Measurements from ENCODE around the gene NOSIP.

NOSIP gene

GRCh38 chr19:49552749-49553148 lies 27.6 kb downstream of the NOSIP start:
- Mint-ChIP-seq H3K9me3 (no peaks in the 10 kb centered on the region), H3K27me3 (no peaks in the 10 kb centered on the region), H3K4me1 (ENCODE audit: low read depth) (peaks cover 62% of the 10 kb centered on the region), H3K4me3 (peak overlapping the region; percentile 61), H3K36me3 (ENCODE audit: low read depth) (peaks cover 16% of the 10 kb centered on the region), H3K27ac (peak overlapping the region; percentile 94)

- Mint-ChIP-seq H3K4me1 (ENCODE audit: low read depth) (peaks cover 62% of the 10 kb centered on the region), H3K4me3 (no peak overlapping the region), H3K27ac (peak overlapping the region; percentile 43)
Measured at GRCh38 chr19:49551531-49551930, 28.8 kb downstream of the NOSIP start.

GRCh38 chr19:49549045-49549444 lies 31.3 kb downstream of the NOSIP start:
- Mint-ChIP-seq H3K27me3 (no peaks in the 10 kb centered on the region), H3K4me1 (ENCODE audit: low read depth) (peaks cover 50% of the 10 kb centered on the region), H3K36me3 (ENCODE audit: low read depth) (no peaks in the 10 kb centered on the region), H3K9me3 (no peaks in the 10 kb centered on the region), H3K27ac (peak overlapping the region; percentile 74), H3K4me3 (no peak overlapping the region)

More at GRCh38 chr19:49551531-49551930, 28.8 kb downstream of the NOSIP start:
- Mint-ChIP-seq H3K27me3 (no peaks in the 10 kb centered on the region), H3K9me3 (no peaks in the 10 kb centered on the region), H3K36me3 (ENCODE audit: low read depth) (peaks cover 9% of the 10 kb centered on the region)

- H3K4me3 Mint-ChIP-seq, result peak overlapping the region; percentile 44
- no peak overlapping the region for H3K27ac Mint-ChIP-seq
- no peaks in the 10 kb centered on the region for H3K9me3 Mint-ChIP-seq
- H3K27me3 Mint-ChIP-seq, result no peaks in the 10 kb centered on the region
- H3K4me1 Mint-ChIP-seq (ENCODE audit: low read depth), result peaks cover 34% of the 10 kb centered on the region
- H3K36me3 Mint-ChIP-seq (ENCODE audit: low read depth), result no peaks in the 10 kb centered on the region
Measured at GRCh38 chr19:49546825-49547565, 33.4 kb downstream of the NOSIP start.

GRCh38 chr19:49544154-49544553 lies 36.2 kb downstream of the NOSIP start:
- H3K9me3 Mint-ChIP-seq, result no peaks in the 10 kb centered on the region
- H3K27me3 Mint-ChIP-seq, result no peaks in the 10 kb centered on the region

GRCh38 chr19:49543032-49543431 lies 37.3 kb downstream of the NOSIP start:
- Mint-ChIP-seq H3K27ac (no peak overlapping the region), H3K4me3 (no peak overlapping the region), H3K36me3 (ENCODE audit: low read depth) (no peaks in the 10 kb centered on the region), H3K27me3 (no peaks in the 10 kb centered on the region), H3K9me3 (no peaks in the 10 kb centered on the region), H3K4me1 (ENCODE audit: low read depth) (peaks cover 14% of the 10 kb centered on the region)

More at GRCh38 chr19:49544154-49544553, 36.2 kb downstream of the NOSIP start:
- Mint-ChIP-seq H3K27ac (no peak overlapping the region), H3K4me3 (no peak overlapping the region), H3K4me1 (ENCODE audit: low read depth) (peaks cover 21% of the 10 kb centered on the region), H3K36me3 (ENCODE audit: low read depth) (no peaks in the 10 kb centered on the region)

GRCh38 chr19:49542446-49542845 lies 37.9 kb downstream of the NOSIP start:
- Mint-ChIP-seq H3K27me3 (no peaks in the 10 kb centered on the region), H3K9me3 (no peaks in the 10 kb centered on the region), H3K4me3 (no peak overlapping the region), H3K27ac (no peak overlapping the region), H3K4me1 (ENCODE audit: low read depth) (peaks cover 13% of the 10 kb centered on the region), H3K36me3 (ENCODE audit: low read depth) (no peaks in the 10 kb centered on the region)

GRCh38 chr19:49541914-49542313 lies 38.4 kb downstream of the NOSIP start:
- no peaks in the 10 kb centered on the region for H3K9me3 Mint-ChIP-seq

GRCh38 chr19:49539192-49539952 lies 41.0 kb downstream of the NOSIP start:
- H3K36me3 Mint-ChIP-seq (ENCODE audit: low read depth), result no peaks in the 10 kb centered on the region
- no peaks in the 10 kb centered on the region for H3K27me3 Mint-ChIP-seq
- no peaks in the 10 kb centered on the region for H3K9me3 Mint-ChIP-seq
- peaks cover 13% of the 10 kb centered on the region for H3K4me1 Mint-ChIP-seq (ENCODE audit: low read depth)
- H3K27ac Mint-ChIP-seq, result no peak overlapping the region
- H3K4me3 Mint-ChIP-seq, result no peak overlapping the region

More at GRCh38 chr19:49541914-49542313, 38.4 kb downstream of the NOSIP start:
- Mint-ChIP-seq H3K36me3 (ENCODE audit: low read depth) (no peaks in the 10 kb centered on the region), H3K4me1 (ENCODE audit: low read depth) (peaks cover 9% of the 10 kb centered on the region), H3K4me3 (no peak overlapping the region), H3K27ac (no peak overlapping the region), H3K27me3 (no peaks in the 10 kb centered on the region)

GRCh38 chr19:49538643-49539042 lies 41.7 kb downstream of the NOSIP start:
- no peaks in the 10 kb centered on the region for H3K9me3 Mint-ChIP-seq
- no peak overlapping the region for H3K4me3 Mint-ChIP-seq
- H3K36me3 Mint-ChIP-seq (ENCODE audit: low read depth), result no peaks in the 10 kb centered on the region
- peak overlapping the region; percentile 19 for H3K27ac Mint-ChIP-seq
- H3K4me1 Mint-ChIP-seq (ENCODE audit: low read depth), result peaks cover 12% of the 10 kb centered on the region
- no peaks in the 10 kb centered on the region for H3K27me3 Mint-ChIP-seq

- Mint-ChIP-seq H3K27me3 (no peaks in the 10 kb centered on the region), H3K27ac (no peak overlapping the region), H3K36me3 (ENCODE audit: low read depth) (no peaks in the 10 kb centered on the region), H3K4me1 (ENCODE audit: low read depth) (peaks cover 20% of the 10 kb centered on the region), H3K4me3 (no peak overlapping the region), H3K9me3 (no peaks in the 10 kb centered on the region)
Measured at GRCh38 chr19:49536921-49537462, 43.4 kb downstream of the NOSIP start.

GRCh38 chr19:49534632-49535385 lies 45.5 kb downstream of the NOSIP start:
- Mint-ChIP-seq H3K9me3 (no peaks in the 10 kb centered on the region), H3K27me3 (no peaks in the 10 kb centered on the region), H3K36me3 (ENCODE audit: low read depth) (no peaks in the 10 kb centered on the region), H3K4me1 (ENCODE audit: low read depth) (peaks cover 20% of the 10 kb centered on the region), H3K27ac (peak overlapping the region; percentile 64), H3K4me3 (peak overlapping the region; percentile 68)

- Mint-ChIP-seq H3K36me3 (ENCODE audit: low read depth) (no peaks in the 10 kb centered on the region), H3K4me3 (peak overlapping the region; percentile 68), H3K27ac (peak overlapping the region; percentile 76), H3K9me3 (no peaks in the 10 kb centered on the region), H3K27me3 (no peaks in the 10 kb centered on the region), H3K4me1 (ENCODE audit: low read depth) (peaks cover 20% of the 10 kb centered on the region)
Measured at GRCh38 chr19:49533551-49534488, 46.5 kb downstream of the NOSIP start.

- no peaks in the 10 kb centered on the region for H3K9me3 Mint-ChIP-seq
- no peak overlapping the region for H3K4me3 Mint-ChIP-seq
- H3K4me1 Mint-ChIP-seq (ENCODE audit: low read depth), result peaks cover 35% of the 10 kb centered on the region
Measured at GRCh38 chr19:49530708-49531107, 49.6 kb downstream of the NOSIP start.

More at GRCh38 chr19:49530708-49531107, 49.6 kb downstream of the NOSIP start:
- peaks cover 3% of the 10 kb centered on the region for H3K36me3 Mint-ChIP-seq (ENCODE audit: low read depth)
- no peak overlapping the region for H3K27ac Mint-ChIP-seq
- H3K27me3 Mint-ChIP-seq, result no peaks in the 10 kb centered on the region

All from stimulated activated naive CD8-positive, alpha-beta T cell treated with anti-CD3 and anti-CD28 coated beads, Interleukin-15, Interleukin-2, amounts not matched to agents 100 ng/mL and 50 ng/mL, for 24 hours (primary cell).